Activated naive CD4-positive, alpha-beta T cell treated with Interleukin-2 at 50 U/mL for 16 hours (primary cell): ENCODE results near the gene COX8A.
A peak's percentile ranks its signal among the peaks of the same experiment; 100 is the strongest.
"Not testable (repeated sequence)": the region's sequence is repeated elsewhere in the genome, so short reads cannot be mapped to it uniquely, and the experiment has no call there.

Experiments used
- DNase-seq: peaks from one replicate; pipeline ENCODE4 v3.0.0-alpha.2; 2020

The COX8A gene

GRCh38 chr11:63970902-63971301 is 3.5 kb upstream of the COX8A start:
- DNase-seq: no peak

- DNase-seq: not testable (repeated sequence)
Measured at GRCh38 chr11:63973912-63974258, 535 bp upstream of the COX8A start.

- no peak for DNase-seq
Measured at GRCh38 chr11:63978551-63979239, 4.3 kb downstream of the COX8A start.

GRCh38 chr11:63979426-63979825 is 5.0 kb downstream of the COX8A start:
- DNase-seq: no peak

- DNase-seq: peak; percentile 77
Measured at GRCh38 chr11:63985812-63986155, 11.4 kb downstream of the COX8A start.

- DNase-seq: peak; percentile 90
Measured at GRCh38 chr11:63986156-63986931, 11.9 kb downstream of the COX8A start, which contains the start of gene OTUB1. OTUB1 (plus strand) TSS chr11:63986438; CDS start chr11:63986457, 19 bp downstream.

GRCh38 chr11:63986932-63987513 is 12.6 kb downstream of the COX8A start:
- DNase-seq: no peak

- no peak for DNase-seq
Measured at GRCh38 chr11:63991558-63991957, 17.1 kb downstream of the COX8A start.

GRCh38 chr11:63993100-63993499 is 18.7 kb downstream of the COX8A start:
- DNase-seq: no peak

- DNase-seq: no peak
Measured at GRCh38 chr11:63993993-63994392, 19.6 kb downstream of the COX8A start.

GRCh38 chr11:63996512-63996911 is 22.1 kb downstream of the COX8A start:
- DNase-seq: no peak

- no peak for DNase-seq
Measured at GRCh38 chr11:63997104-63997700, 22.8 kb downstream of the COX8A start.

- no peak for DNase-seq
Measured at GRCh38 chr11:63997801-63998337, 23.4 kb downstream of the COX8A start.

- DNase-seq: no peak
Measured at GRCh38 chr11:63998558-63999348, 24.3 kb downstream of the COX8A start.

- DNase-seq: peak; percentile 74
Measured at GRCh38 chr11:63999349-64000025, 25.1 kb downstream of the COX8A start.

- peak; percentile 74 for DNase-seq
Measured at GRCh38 chr11:64000026-64000739, 25.8 kb downstream of the COX8A start.

GRCh38 chr11:64000740-64001483 is 26.5 kb downstream of the COX8A start:
- DNase-seq: no peak

- DNase-seq: no peak
Measured at GRCh38 chr11:64001484-64002420, 27.3 kb downstream of the COX8A start.
